GM21723 (cell line): Measurements from ENCODE around the gene GALNT5.
"Not testable (repeated sequence)": the region's sequence is repeated elsewhere in the genome, so short reads cannot be mapped to it uniquely, and the experiment has no call there.

Source experiments
- ATAC-seq: cut with Tn5 transposase; IDR thresholded peaks from one replicate; pipeline ENCODE4 v1.9.1; 2021; ENCODE audit warnings: mild to moderate bottlenecking, moderate library complexity; ENCODE audit not compliant: unreplicated experiment

Gene GALNT5

DNA sequence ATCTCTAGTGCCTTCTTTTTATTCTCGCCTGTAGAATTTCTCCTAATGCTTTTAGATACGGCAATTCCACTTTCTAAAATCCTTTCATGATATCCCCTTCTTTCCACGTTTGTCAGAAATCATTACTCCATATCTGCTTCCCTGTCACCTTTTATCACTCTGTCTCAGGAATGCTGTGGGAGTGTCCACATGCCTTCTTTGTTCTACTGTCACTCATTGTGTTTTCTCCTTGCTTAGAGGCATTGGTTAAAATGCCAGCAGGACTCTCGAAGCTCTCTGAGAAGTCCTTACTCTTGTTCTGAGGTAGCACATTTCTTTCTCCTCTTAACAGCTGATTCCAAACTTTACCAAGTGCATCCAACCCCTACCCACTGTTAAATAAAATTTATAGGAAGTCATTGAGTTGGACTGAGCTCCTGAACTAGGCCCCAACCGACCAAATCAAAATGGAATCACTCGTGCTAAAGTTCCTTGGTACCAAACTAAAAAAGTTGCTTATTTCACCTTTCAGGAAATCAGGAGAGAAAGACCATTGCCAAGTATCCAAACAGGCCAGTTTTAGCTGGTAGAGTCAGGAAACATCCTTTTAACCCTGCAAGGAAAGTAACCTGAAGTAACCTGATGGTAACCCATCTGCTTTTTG, 10.6 kb upstream of the GALNT5 start:
- no peak for ATAC-seq

DNA sequence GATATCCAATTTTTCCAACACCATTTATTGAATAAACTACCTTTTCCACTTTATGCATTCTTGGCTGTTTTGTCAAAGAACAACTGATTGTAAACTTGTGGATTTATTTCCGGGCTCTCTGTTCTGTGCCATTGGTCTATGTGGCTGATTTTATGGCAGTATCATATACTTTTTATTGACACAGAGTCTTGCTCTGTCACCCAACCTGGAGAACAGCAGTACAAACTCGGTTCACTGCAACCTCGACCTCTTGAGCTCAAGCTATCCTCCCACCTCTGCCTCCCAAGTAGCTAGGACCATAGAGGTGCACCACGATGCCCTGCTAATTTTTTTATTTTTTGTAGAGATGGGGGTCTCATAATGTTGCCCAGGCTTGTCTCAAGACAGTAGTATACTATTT, 6.7 kb upstream of the GALNT5 start:
- no peak for ATAC-seq

GRCh38 chr2:157251932-157252331, 5.6 kb upstream of the GALNT5 start:
- ATAC-seq, result no peak

GRCh38 chr2:157252529-157252928, 5.0 kb upstream of the GALNT5 start:
- no peak for ATAC-seq

DNA sequence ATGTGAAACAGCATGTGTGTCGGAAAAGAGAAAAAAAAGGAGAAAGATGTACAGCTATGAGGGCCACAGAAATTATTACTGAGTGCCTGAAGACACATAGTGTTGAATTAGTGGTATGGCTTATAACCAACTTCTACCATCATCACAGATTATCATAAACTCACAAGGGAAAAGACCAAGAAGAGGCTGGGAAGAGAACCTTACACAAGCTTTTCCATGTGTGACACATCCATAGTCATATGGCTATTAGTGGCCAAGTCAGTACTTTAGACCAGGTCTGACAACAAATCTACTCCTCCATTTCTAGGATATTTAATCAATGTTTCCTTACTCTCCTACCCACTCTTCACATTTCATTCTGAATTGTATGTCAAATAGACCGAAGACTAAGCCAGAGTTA, 3.5 kb upstream of the GALNT5 start:
- no peak for ATAC-seq

GRCh38 chr2:157255746-157256145, 1.8 kb upstream of the GALNT5 start:
- no peak for ATAC-seq

- ATAC-seq, result peak; percentile 98
These were observed 879 bp upstream of the GALNT5 start for GRCh38 chr2:157256626-157257025.

- no peak for ATAC-seq
These were observed 1.2 kb downstream of the GALNT5 start for GRCh38 chr2:157258520-157259326.

- ATAC-seq, result no peak
These were observed 1.9 kb downstream of the GALNT5 start for GRCh38 chr2:157259386-157259785.

GRCh38 chr2:157259960-157260359, 2.5 kb downstream of the GALNT5 start:
- ATAC-seq, result no peak

DNA sequence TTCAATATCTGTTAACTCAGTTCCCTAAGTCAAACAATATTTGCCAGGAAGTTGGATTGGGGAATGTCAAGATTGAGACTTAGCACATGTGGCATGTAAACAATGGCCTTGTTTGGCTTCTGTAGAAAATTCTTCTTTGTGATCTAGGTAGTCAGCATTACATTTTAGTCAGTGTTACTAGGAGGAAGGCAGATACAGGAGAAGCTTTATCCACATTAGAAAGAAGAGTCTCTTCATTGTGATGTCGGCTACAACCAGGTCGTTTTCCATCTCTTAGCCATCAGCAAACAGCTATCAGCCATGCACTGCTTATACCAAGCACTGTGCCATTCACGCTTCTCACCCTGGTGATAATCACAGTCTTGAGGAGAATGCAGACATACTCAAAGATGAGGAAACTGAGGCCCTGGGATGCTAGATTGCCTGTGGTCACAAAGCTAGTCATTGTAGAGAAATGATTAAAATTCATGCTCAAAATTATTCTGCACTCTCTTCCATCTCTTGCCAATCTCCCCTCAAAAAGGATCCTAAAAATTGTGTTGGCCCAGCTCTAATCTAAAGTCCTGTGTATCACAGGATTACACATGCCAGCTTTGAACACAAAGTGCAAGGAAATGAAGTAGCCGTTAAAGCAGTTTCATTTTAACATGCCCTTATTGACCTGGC, 3.2 kb downstream of the GALNT5 start:
- no peak for ATAC-seq

- ATAC-seq, result no peak
These were observed 3.8 kb downstream of the GALNT5 start for GRCh38 chr2:157261199-157261782.

DNA sequence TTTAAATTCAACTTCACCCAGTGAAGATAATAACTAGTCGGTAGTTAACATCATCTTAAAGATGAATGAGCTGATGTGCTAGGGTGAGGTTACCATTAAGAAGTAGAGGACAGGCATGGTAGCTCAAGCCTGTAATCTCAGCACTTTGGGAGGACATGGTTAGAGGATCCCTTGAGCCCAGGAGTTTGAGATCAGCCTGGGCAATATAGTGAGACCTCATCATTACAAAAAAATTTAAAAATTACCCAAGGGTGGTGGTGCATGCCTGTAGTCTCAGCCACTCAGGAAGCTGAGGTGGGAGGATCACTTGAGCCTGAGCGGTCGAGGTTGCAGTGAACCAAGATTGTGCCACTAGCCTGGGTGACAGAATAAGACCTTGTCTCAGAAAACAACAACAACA, 4.7 kb downstream of the GALNT5 start:
- no peak for ATAC-seq

DNA sequence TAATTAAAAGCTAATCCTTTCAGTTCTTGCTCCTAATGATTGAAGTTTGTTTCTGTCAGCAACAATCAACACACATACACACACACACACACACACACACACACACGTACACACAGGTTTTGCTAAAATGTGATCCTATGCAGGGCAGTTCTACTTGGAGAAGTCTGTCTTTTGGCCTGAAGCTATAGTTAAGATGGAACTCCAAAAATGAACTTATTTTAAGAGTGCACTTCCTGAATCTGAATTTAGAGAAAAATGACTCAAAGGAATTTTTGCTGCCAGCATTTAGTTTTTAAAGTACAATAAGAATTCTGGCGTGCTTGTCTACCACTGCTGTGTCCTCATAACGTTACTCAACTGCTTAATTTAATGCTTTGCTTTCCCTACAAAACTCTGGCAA, 6.6 kb downstream of the GALNT5 start:
- ATAC-seq, result no peak

- no peak for ATAC-seq
These were observed 8.3 kb downstream of the GALNT5 start for GRCh38 chr2:157265825-157266224.

- no peak for ATAC-seq
These were observed 10.0 kb downstream of the GALNT5 start for GRCh38 chr2:157267476-157267875.

DNA sequence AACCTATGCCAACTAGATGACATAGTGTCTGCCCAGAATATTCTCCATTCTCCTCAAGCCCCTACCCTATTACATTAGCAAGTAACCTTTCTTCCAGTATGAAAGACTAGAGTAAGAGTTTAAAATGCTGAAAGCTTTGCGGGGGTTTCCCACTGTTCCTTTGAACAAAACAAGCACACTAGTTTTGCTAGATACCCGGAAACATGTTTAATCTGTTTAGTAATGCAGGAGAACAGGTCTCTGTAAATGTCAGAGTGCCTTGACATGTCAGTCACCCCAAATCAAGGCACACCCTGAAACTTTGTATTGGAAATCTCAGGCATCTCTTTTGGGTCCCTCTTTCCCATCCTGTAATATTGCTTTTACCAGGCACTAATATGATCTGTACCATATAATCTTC, 11.6 kb downstream of the GALNT5 start:
- ATAC-seq, result no peak

- peak; percentile 59 for ATAC-seq
These were observed 12.4 kb downstream of the GALNT5 start for GRCh38 chr2:157269922-157270321.

DNA sequence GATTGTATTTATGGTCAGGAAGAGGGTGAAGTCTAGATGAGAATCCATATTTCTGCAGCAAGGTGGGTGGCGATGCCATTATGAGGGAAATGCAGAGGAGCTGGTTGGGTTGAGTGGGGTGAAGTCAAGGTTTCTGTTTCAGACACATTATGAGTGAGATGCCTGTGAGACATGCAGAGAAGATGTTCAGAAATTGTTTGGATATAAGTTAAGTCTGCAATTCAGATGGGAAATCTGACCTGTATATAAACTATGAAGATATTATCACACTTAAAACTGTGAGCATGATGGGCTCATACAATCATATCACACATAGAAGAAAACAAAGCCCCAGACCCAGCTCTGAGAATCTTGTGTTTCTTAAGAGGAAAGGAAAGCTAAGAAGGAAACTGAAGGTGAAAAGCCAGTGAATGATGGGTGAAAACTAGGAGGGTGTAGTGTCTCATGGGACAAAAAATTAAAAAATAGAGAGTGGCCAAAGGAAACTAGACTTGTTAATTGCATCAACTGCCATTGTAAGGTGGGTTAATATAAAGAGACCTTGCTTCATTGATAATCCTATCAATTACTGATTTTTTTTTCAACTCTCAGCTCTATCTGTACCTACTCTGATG, 14.2 kb downstream of the GALNT5 start:
- ATAC-seq, result peak; percentile 49

- not testable (repeated sequence) for ATAC-seq
These were observed 21.8 kb downstream of the GALNT5 start for GRCh38 chr2:157279311-157279710.

GRCh38 chr2:157281316-157281715, 23.8 kb downstream of the GALNT5 start:
- no peak for ATAC-seq
